ENCODE data around the gene AMACR.
"Not testable (repeated sequence)": the region's sequence is repeated elsewhere in the genome, so short reads cannot be mapped to it uniquely, and the experiment has no call there.

AMACR gene

DNA sequence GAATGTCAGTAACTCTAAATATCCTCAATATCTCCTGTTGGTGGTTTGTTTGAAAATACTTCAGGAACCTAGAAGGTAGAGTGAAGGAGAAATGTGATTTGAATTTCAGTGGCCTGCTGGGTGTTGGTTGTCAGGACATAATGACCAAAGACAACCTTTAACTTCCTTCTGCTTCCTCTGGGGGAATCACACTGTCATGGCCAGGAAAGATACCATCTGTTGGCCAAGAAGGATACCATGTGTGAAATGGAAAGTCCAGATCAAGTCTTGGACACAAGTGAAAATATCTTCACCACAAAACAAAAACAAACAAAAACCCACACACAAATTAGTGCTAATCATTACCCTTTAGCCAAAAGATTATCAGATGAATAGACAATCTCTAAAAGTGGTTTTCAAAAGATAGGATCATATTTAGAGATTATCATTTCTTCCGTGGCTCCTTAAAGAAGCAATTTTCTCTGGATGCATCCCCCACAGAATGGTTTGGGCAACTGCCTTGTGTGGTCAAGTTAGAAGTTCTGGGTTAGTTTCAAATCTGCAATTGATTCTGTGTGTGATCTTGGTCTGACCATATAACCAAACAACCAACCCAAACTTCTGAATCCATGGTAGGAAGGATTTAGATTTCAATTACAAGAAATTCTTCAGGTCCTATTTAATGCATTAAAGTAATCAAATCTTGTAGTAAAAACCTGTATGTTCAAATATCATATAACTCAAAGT lies 33.6 kb upstream of the AMACR start:
- no peak overlapping the region for H3K27ac Mint-ChIP-seq
- no peaks in the 10 kb centered on the region for H3K9me3 Mint-ChIP-seq
- H3K27me3 Mint-ChIP-seq: no peaks in the 10 kb centered on the region
- H3K36me3 Mint-ChIP-seq: peaks cover 9% of the 10 kb centered on the region
- no peaks in the 10 kb centered on the region for H3K4me1 Mint-ChIP-seq
- H3K4me3 Mint-ChIP-seq: no peak overlapping the region

DNA sequence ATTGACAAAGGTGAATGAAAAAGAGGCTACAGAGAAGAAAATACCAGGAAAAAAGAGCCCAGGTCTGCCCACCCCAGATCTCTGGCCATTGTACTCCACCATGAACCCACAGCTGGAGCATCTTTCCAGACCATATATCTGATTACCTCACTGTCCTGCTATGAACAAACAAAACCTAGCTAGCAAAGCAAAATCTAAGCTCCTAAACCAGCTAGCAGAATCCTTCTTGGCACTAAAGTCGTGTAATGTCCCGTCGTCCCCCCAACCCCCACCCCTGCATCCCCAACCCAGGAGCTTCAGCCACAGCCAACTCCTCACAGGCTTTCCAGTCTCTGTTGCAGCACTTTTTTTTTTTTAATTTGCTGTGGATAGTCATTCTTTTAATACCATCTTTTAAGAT lies 32.6 kb upstream of the AMACR start:
- Mint-ChIP-seq H3K4me1 (no peaks in the 10 kb centered on the region), H3K9me3 (no peaks in the 10 kb centered on the region), H3K27ac (no peak overlapping the region), H3K4me3 (no peak overlapping the region), H3K27me3 (no peaks in the 10 kb centered on the region), H3K36me3 (peaks cover 13% of the 10 kb centered on the region)

DNA sequence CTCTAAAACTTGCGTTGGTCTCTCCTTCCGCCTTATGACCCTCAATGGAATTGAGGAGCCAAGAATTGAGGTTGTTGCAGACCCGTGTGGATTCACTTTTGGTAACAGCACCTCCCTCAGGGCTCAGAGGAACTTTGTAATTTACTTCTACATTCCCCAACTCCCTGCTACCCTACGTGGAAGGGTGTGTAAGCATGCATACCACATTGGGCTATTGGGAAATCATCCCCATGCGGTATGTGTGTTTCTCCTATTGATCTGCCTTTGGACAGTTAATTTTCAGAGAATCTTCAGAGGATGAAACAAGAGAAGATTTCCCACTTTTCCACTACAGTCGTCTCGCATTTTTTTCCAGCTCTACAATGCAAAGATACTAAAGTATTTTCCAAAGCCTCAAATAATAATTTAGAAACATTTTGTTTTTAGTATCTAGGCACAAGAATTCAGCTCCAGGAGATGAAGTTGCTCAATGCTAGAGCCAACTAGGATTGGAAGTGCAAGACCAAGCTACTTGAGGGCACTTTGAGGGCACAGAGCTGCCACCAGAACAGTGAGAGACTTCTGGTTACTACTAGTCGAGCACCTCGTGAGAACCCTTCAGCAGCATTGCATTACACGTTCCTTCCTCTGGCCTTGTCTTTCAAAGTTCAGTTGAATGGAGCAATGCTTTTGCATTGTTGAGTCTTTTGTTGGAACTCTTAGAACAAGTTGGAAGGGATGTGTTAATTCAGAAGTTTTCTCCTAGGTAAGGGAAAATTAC lies 31.7 kb upstream of the AMACR start:
- Mint-ChIP-seq H3K4me1 (no peaks in the 10 kb centered on the region), H3K4me3 (no peak overlapping the region), H3K9me3 (no peaks in the 10 kb centered on the region), H3K27me3 (no peaks in the 10 kb centered on the region), H3K36me3 (peaks cover 15% of the 10 kb centered on the region), H3K27ac (no peak overlapping the region)

DNA sequence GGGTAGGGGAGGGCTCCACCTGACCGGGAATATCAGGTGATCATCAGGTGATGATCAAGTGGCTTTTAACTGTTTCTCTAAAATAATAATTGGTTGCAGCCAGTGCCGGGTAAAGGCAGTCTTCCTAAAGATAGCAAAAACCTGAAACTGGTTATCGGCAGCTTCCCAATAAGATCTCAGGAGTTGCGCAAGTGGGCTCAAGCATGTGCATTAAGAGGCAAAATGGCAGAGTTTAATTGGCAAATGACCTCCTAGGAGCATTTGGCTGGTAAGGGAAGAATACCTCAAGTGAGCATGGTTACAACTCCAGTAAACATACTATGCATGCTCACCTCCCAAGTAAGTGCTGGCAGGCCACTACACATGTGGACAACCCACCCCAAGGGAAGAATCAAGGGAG lies 31.0 kb upstream of the AMACR start:
- H3K9me3 Mint-ChIP-seq: no peaks in the 10 kb centered on the region
- no peaks in the 10 kb centered on the region for H3K4me1 Mint-ChIP-seq
- peaks cover 15% of the 10 kb centered on the region for H3K36me3 Mint-ChIP-seq
- H3K4me3 Mint-ChIP-seq: no peak overlapping the region
- H3K27me3 Mint-ChIP-seq: no peaks in the 10 kb centered on the region
- H3K27ac Mint-ChIP-seq: no peak overlapping the region

DNA sequence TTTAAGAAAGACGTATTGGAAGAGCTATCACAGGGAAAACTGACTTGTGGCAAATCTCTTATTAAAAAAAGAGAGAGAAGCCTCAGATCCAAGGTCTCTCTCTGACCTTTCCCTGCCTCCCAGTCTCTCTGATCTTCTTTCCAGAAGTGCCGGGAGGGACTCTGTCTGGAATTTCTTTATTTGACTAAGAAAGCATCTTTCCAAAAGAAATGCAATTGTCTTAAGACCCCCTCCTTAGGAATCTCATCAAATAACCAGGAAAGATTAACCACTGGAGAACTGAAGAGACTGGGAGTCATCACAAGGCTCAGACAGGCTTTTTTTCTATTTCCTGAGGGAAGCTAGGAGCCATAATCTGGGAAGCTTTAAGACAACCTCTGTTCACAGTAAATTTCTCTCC lies 30.5 kb upstream of the AMACR start:
- Mint-ChIP-seq H3K36me3 (peaks cover 15% of the 10 kb centered on the region), H3K9me3 (no peaks in the 10 kb centered on the region), H3K27me3 (no peaks in the 10 kb centered on the region), H3K27ac (no peak overlapping the region), H3K4me3 (no peak overlapping the region), H3K4me1 (no peaks in the 10 kb centered on the region)

DNA sequence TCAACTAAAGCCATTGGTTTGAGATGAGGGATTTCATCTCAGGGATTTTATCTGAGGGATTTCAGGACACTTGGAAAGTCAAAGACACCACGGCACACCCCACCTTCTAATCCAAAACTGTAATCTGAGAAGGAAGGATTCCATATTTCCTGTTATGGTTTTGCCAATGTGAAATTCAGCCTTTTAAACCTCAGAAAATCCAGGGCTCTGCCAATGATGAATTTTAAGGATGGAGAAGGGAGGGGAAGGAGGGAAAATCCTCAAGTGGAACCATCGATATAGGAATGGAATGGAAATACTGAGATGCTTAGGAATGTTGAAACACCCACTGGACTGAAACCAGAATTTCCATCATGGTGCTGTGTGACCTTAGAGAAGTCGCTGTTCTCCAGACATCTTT lies 29.9 kb upstream of the AMACR start:
- no peaks in the 10 kb centered on the region for H3K27me3 Mint-ChIP-seq
- H3K4me1 Mint-ChIP-seq: no peaks in the 10 kb centered on the region
- H3K4me3 Mint-ChIP-seq: no peak overlapping the region
- H3K27ac Mint-ChIP-seq: no peak overlapping the region
- H3K9me3 Mint-ChIP-seq: no peaks in the 10 kb centered on the region
- peaks cover 15% of the 10 kb centered on the region for H3K36me3 Mint-ChIP-seq

DNA sequence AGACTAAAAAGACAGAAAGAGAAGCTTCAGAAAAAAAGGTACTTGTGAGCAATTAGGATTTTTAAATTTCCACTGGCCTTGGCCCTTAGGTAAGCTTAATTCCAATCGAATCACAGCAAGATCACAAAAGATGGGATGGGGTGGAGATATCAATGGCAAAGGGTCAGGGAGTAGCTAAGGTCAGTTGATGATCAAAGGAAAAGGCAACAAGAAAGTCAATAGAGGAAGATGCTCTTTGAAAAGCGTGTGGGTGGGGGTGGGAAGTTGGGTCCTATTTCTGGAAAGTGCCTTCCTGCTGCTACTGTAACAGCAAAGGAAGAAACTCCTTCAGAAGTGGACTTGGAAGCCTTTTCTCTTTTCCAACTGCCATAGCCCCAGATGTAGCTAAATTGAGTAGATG lies 27.9 kb upstream of the AMACR start:
- Mint-ChIP-seq H3K4me3 (no peak overlapping the region), H3K36me3 (peaks cover 19% of the 10 kb centered on the region), H3K27ac (no peak overlapping the region), H3K27me3 (no peaks in the 10 kb centered on the region), H3K4me1 (no peaks in the 10 kb centered on the region), H3K9me3 (no peaks in the 10 kb centered on the region)

DNA sequence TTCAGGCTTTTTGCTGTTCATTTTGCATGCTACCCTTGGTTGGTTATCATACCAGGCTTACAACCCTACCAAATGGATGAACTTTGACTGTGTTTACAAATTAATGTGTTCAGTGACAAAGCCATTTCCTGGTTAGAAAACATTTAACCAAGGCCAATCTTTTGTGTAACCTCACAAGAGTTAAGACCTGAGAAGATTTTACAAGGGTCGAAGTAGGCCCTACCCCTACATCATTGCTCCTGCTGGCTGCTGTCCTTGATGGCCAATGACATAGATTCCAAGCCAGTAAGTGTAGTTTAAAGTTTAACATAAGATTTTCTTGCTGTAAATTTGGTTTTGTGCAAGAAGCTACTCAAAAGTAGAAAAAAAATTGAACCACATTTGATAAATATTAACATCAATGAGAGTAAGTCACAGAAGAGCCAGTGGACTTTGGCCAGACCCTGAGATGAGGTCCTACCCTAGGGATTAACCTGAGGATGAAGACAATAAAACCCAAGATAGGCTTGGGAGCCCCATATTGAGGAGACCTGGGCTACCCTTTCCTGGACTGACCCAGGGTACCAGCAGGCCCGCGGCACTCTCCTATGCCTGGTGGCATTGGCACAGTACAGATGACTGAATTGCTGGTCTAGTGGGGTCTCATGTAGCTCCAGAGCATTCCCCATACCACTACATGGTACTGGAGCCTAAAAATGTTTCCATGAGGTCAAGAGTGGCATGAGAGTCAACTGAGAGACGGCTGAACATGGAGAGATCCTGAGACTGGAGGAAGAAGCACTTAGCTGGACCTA lies 26.9 kb upstream of the AMACR start:
- Mint-ChIP-seq H3K9me3 (no peaks in the 10 kb centered on the region), H3K27ac (no peak overlapping the region), H3K4me1 (no peaks in the 10 kb centered on the region), H3K27me3 (no peaks in the 10 kb centered on the region), H3K36me3 (peaks cover 17% of the 10 kb centered on the region), H3K4me3 (no peak overlapping the region)

DNA sequence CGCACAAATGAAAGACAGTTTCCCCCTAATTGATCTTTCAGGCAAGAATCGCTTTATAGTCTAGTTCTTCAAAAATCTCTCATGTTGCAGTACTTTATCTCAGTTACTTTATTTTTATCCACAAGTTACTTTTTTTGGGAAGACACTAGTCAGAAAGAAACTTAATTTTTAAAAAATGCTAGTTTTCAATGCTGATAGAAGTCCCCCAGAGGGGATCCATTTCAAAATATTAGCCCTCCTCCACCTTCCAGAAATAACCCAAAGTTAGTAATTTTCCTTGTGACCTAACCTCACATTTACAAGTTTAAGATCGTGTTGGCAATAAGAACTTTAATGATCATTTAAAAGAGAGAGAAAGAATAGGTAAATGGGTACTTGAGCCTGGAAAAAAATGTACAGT lies 24.1 kb upstream of the AMACR start:
- peaks cover 12% of the 10 kb centered on the region for H3K36me3 Mint-ChIP-seq
- no peak overlapping the region for H3K27ac Mint-ChIP-seq

DNA sequence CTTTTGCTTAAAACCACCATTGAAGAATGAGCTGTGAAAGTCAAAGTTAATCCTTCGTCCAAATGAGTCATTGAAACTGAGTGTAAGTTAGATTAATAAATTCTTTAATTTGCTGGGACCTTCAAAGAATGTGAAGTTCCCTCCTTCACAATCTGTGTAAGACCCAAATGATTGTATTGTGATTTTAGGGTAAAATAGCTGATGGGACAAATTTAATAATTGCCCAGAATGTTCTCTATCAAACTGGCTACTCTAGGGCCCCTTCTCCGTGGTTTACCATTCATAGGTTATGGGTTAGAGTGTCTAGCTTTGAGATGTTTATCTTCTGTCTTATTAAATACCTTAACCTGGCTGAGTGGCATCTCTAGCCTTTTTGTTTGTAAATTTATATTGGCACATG lies 23.3 kb upstream of the AMACR start:
- Mint-ChIP-seq H3K4me3 (no peak overlapping the region), H3K27ac (no peak overlapping the region), H3K27me3 (no peaks in the 10 kb centered on the region), H3K9me3 (no peaks in the 10 kb centered on the region), H3K4me1 (no peaks in the 10 kb centered on the region), H3K36me3 (peaks cover 12% of the 10 kb centered on the region)

More for the DNA sequence above, 24.1 kb upstream of the AMACR start:
- no peaks in the 10 kb centered on the region for H3K27me3 Mint-ChIP-seq
- H3K9me3 Mint-ChIP-seq: no peaks in the 10 kb centered on the region
- no peaks in the 10 kb centered on the region for H3K4me1 Mint-ChIP-seq
- H3K4me3 Mint-ChIP-seq: no peak overlapping the region

DNA sequence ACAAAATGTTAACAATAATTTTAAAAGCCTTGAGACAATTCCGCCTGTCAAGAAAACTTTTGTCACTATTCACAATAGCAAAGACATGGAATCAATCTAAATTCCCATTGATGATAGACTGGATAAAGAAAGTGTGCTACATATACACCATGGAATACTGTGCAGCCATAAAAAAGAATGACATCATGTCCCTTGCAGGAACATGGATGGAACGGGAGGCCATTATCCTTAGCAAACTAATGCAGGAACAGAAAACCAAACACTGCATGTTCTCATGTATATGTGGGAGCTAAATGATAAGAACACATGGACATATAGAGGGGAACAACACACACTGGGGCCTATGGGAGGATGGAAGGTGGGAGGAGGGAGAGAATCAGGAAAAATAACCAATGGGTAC lies 22.7 kb upstream of the AMACR start:
- not testable (repeated sequence) for H3K4me1 Mint-ChIP-seq, H3K27ac Mint-ChIP-seq, H3K4me3 Mint-ChIP-seq, H3K9me3 Mint-ChIP-seq, H3K27me3 Mint-ChIP-seq
- H3K36me3 Mint-ChIP-seq: peaks cover 13% of the 10 kb centered on the region

DNA sequence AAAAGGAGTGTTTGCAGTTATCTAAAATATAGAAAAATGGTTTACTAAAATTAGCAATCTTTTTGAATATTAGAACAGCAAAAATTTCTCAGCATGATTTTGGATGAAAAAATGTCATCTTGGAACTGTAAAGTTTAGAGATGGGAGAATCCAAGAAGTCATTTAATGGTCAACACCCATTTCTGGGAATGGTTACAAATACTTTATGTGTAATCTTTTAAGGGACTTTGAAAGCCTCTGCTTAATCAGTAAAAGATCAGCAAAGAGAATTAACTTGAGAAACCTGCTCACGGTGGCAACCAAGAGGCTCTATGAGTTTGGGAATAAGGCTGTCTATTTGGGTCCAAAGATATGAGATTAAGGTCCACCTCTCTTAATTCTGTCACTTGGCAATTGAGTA lies 22.2 kb upstream of the AMACR start:
- no peaks in the 10 kb centered on the region for H3K27me3 Mint-ChIP-seq
- no peak overlapping the region for H3K27ac Mint-ChIP-seq
- H3K4me1 Mint-ChIP-seq: no peaks in the 10 kb centered on the region
- H3K36me3 Mint-ChIP-seq: peaks cover 9% of the 10 kb centered on the region
- H3K4me3 Mint-ChIP-seq: no peak overlapping the region
- H3K9me3 Mint-ChIP-seq: no peaks in the 10 kb centered on the region

DNA sequence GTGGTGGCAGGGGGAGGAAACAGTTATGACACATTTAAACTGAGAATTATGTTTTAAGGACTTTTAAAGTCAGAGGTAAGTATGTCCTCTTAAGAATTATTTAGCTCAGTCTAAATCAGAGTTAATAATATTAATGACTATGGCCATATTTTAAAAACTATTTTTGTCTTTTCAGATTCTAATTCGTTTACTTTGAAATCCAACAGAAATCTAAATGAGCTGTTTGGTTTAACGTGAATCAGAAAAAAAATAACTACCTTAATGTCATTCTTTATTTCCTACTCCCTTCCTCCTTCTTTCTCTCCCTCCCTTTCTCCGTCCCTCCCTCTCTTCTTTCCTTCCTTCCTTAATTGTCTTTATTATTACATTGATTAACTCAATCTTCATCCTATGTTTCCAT lies 20.5 kb upstream of the AMACR start:
- H3K9me3 Mint-ChIP-seq: no peaks in the 10 kb centered on the region
- H3K4me1 Mint-ChIP-seq: peaks cover under 1% of the 10 kb centered on the region
- H3K36me3 Mint-ChIP-seq: peaks cover 9% of the 10 kb centered on the region
- no peak overlapping the region for H3K4me3 Mint-ChIP-seq
- no peaks in the 10 kb centered on the region for H3K27me3 Mint-ChIP-seq
- no peak overlapping the region for H3K27ac Mint-ChIP-seq

DNA sequence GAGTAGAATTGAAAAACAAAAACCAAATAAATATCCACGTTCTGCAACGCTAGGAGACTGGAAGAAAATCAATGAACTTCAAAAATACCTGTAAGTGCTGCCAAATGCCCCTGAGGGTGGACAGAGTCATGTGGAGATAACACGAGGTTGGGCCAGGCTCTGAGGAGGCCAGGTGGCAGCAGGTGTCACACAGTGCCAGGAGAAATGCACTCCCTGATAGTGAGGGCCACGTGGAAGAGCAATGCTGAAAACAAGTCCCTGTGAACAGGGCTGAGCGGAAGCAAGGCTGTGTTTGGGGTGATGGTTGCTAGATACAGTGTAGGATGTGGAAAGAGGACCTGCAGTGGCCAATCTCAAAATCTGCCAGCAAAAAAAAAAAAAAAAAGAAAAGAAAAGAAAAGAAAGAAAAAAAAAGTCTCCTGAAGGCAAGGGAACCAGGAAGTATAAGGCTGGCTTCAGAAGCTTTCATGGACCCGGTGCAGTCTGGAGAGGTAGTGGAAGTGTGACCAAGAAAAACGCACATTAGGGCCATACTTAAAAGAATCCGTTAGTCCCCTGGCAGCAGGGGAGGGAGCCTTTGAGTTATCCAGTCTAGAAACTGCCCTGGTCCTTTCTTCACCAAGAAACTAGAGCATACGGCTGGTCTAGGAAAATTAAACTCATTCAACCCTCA lies 18.4 kb upstream of the AMACR start:
- Mint-ChIP-seq H3K27me3 (no peaks in the 10 kb centered on the region), H3K27ac (peak overlapping the region; percentile 68), H3K4me3 (no peak overlapping the region), H3K9me3 (no peaks in the 10 kb centered on the region), H3K4me1 (peaks cover 19% of the 10 kb centered on the region), H3K36me3 (peaks cover 11% of the 10 kb centered on the region)

DNA sequence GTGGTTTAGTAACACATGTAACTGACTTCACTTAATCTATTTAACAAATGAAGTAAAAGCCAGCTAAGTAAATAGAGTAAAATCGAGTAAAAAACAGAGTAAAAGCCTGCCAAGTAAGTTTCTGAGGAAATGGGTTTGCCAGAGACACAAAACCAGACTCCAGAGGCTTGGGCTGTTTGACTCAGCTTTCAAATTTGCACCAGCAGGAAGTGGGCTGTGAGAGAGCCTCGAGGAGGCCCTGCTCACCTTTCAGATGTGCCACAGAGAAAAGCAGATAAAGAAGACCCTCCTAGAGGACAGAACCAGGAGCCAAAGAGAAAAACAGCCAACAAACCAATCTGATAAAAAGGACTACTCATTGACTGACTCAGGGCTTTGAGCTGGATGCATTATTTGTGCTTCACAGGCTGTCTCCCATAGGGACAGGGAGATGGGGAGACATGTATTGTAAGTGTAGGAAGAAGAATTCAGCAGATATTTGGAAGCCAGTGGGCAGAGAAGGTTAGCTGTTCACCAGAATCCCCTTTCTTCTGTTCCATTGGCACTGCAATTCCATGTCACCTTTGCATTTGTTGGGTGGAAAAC lies 14.4 kb upstream of the AMACR start:
- no peaks in the 10 kb centered on the region for H3K27me3 Mint-ChIP-seq
- H3K9me3 Mint-ChIP-seq: no peaks in the 10 kb centered on the region
- H3K4me1 Mint-ChIP-seq: peaks cover 22% of the 10 kb centered on the region
- H3K36me3 Mint-ChIP-seq: peaks cover 16% of the 10 kb centered on the region
- H3K4me3 Mint-ChIP-seq: peak overlapping the region; percentile 11
- H3K27ac Mint-ChIP-seq: peak overlapping the region; percentile 86
